Measurements from ENCODE around the gene NFKB2. TPM values are rescaled to one million over a fixed set of nuclear protein-coding genes. Genes with fewer than 3 reads are reported as not detected.

The NFKB2 gene
- total and polyA plus RNA-seq, 2 of the 8 experiments (the other 6 are each of a cell fraction or from before 2014, with no cell fraction given) = 20.4 to 31.4 TPM

DNA sequence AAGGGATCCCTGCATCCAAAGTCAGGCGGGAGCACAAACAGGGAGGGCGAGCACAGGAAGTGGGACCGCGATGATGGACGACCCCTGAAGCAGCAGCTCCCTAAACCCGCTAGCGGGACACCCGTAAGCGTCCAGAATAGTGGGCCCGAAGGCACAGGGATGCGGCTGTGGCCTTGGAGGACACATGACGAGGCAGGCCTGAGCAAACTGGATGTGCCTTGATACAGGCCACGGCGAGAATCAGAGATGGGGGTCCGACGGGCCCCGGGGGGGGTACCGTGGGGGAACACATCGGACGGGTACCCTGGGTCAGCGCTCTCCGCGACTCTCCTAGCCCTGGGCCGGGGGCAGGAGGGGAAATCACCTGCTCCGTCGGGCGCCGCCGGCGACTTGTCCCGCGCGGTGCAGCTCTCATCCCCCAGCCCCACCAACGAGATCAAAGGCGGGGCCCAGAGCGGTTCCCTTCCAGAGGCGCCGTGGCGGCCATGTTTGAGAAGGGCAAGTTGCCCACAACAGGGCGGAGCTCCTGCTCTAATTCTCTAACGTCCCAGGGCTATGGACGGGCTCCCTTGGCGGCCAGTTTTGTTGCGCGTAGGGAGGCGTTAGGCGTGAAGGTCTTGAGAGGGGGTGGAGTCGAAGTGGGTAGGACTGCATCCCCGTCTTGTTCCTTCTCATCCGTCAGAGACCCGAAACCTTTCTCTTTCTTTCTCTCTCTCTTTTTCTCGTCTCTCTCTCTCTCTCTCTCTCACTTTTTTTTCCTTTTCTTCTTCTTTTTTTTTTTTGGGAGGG is 36.9 kb downstream of the NFKB2 start, which contains the start of gene CUEDC2:
CUEDC2 (minus strand) TSS at position 413 of the 789 bp plus-strand sequence. CDS start 7,386 bp downstream, outside the sequence.
- H3K36me3 ChIP-seq (ENCODE audit: control insufficient read depth in 2 of 4, insufficient read depth in 4 of 4, low read length in 3 of 4) = no peaks in the 10 kb centered on the region; a peak in 1 of 8 replicates
- peak; percentile 90 to 100 for DNase-seq (ENCODE audit: low read depth in 1 of 2, low spot score in 2 of 2)
- peak within 1 kb of the TSS; percentile 13 for H3K4ac ChIP-seq (replicated peaks; ENCODE audit: insufficient read length, low read depth, low read length)
- H4K91ac ChIP-seq (replicated peaks; ENCODE audit: insufficient read length, low read length) = peak within 1 kb of the TSS; percentile 92
- WGBS, 2 experiments (ENCODE audit: extremely low coverage in 1 of 2, insufficient coverage in 1 of 2, insufficient read length in 1 of 2, insufficient replicate concordance in 2 of 2, low coverage in 1 of 2, low lambda C conversion rate in 2 of 2, missing lambda C conversion rate in 1 of 2) = 1% methylated on average over 51 of the region's 52 CpGs; no CpG with 5 or more reads in 1 of the 2 experiments
- peak within 1 kb of the TSS; percentile 23; the same call in 1 of the 2 replicates for H2BK15ac ChIP-seq (ENCODE audit: low read length)
- no peak within 1 kb of the TSS for H2BK120ac ChIP-seq (replicated peaks; ENCODE audit: low read depth, low read length)
- peak within 1 kb of the TSS; percentile 85 for H3K18ac ChIP-seq (ENCODE audit: extremely low read depth, low read length)
- no peaks in the 10 kb centered on the region for H4K20me1 ChIP-seq (replicated peaks in 1 of 2; ENCODE audit: control insufficient read depth in 1 of 2, insufficient read depth in 2 of 2, low read length in 2 of 2)
- CTCF ChIA-PET (ENCODE audit: partially characterized antibody) = interaction anchor here (0.6 to 7.5 kb wide), 16 partner anchors 8 to 238 kb away, joined by 3 to 40 read pairs (median 4); partner anchors contain the start of genes C10orf95 and FBXL15
- H3K4me2 ChIP-seq (ENCODE audit: insufficient read depth in 1 of 2, low read depth in 2 of 2, low read length in 2 of 2) = peak within 1 kb of the TSS; percentile 93 to 94
- no peak within 1 kb of the TSS for H3K14ac ChIP-seq (ENCODE audit: insufficient read length)
- no peaks in the 10 kb centered on the region; a peak in 1 of 4 replicates for H3K79me2 ChIP-seq (ENCODE audit: control insufficient read depth in 1 of 2, insufficient read depth in 2 of 2, low read length in 2 of 2)
- peak within 1 kb of the TSS in 3 of 4 experiments; percentile 61 to 82 (median 79); a peak in 6 of 7 replicates for H3K9ac ChIP-seq (replicated peaks in 1 of 4; ENCODE audit: extremely low read depth in 1 of 4, low read depth in 3 of 4, low read length in 3 of 4)
- H3K27me3 ChIP-seq (replicated peaks in 1 of 4; ENCODE audit: control insufficient read depth in 3 of 4, extremely low read depth in 1 of 4, insufficient read depth in 3 of 4, low read length in 3 of 4) = peaks cover 13 to 37% (median 34%) of the 10 kb centered on the region in 4 experiments
- no peak for FAIRE-seq
- no peaks in the 10 kb centered on the region for H3K9me3 ChIP-seq (ENCODE audit: insufficient read depth in 2 of 2, low read depth in 1 of 2, low read length in 1 of 2)
- peak within 1 kb of the TSS; percentile 72; the same call in 1 of the 2 replicates for H3K27ac ChIP-seq (ENCODE audit: low read depth, low read length)
- no peak within 1 kb of the TSS for H2BK20ac ChIP-seq (ENCODE audit: low read length)
- peak within 1 kb of the TSS; percentile 66; the same call in 1 of the 2 replicates for H2AK5ac ChIP-seq (ENCODE audit: low read depth, low read length)
- peak within 1 kb of the TSS; percentile 59 for H3K56ac ChIP-seq (replicated peaks; ENCODE audit: insufficient read length, low read depth, low read length)
- H4K5ac ChIP-seq (ENCODE audit: insufficient read length, low read depth, low read length) = peak within 1 kb of the TSS; percentile 49
- peak within 1 kb of the TSS; percentile 53 for H2BK5ac ChIP-seq (ENCODE audit: low read depth, low read length)
- peak within 1 kb of the TSS; percentile 66 to 92 (median 84) for H3K4me3 ChIP-seq (ENCODE audit: extremely low read depth in 1 of 4, insufficient read depth in 2 of 4, low read depth in 3 of 4, low read length in 4 of 4)
- H3K79me1 ChIP-seq (ENCODE audit: low read depth, low read length) = no peaks in the 10 kb centered on the region
- peak within 1 kb of the TSS; percentile 78 for H2AFZ ChIP-seq (ENCODE audit: low read length)
- peaks cover 0 to 18% (median 13%) of the 10 kb centered on the region in 4 experiments; a peak in 6 of 7 replicates for H3K4me1 ChIP-seq (replicated peaks in 1 of 4; ENCODE audit: control insufficient read depth in 3 of 4, insufficient read depth in 4 of 4, low read length in 3 of 4)
- H2BK12ac ChIP-seq (ENCODE audit: low read depth, low read length) = peak within 1 kb of the TSS; percentile 35; the same call in 1 of the 2 replicates
- POLR2A ChIA-PET (ENCODE audit: partially characterized antibody) = interaction anchor here (0.9 to 9.0 kb wide), 16 partner anchors 8 to 311 kb away, joined by 3 to 75 read pairs (median 4); partner anchors contain the start of genes ACTR1A, C10orf95, FBXL15 and NFKB2
- H3K23ac ChIP-seq (ENCODE audit: insufficient read length) = no peak within 1 kb of the TSS
- H4K8ac ChIP-seq (ENCODE audit: extremely low read depth, insufficient read depth, low read length) = peak within 1 kb of the TSS; percentile 87
- H3K23me2 ChIP-seq (ENCODE audit: low read depth, low read length) = peaks cover 9% of the 10 kb centered on the region
- TF ChIP-seq SRF (IDR thresholded peaks at IDR 0.05; ENCODE audit: low read depth, low read length) (0 out of 2 replicates have a peak, but pooled peaks have one; percentile 21), ASH2L (IDR thresholded peaks at IDR 0.05; ENCODE audit: low read length) (peak; percentile 48), EGR1 (IDR thresholded peaks at IDR 0.05; ENCODE audit: borderline replicate concordance, low read depth, low read length) (peak; percentile 53; the same call in 1 of the 2 replicates), SP2 (IDR thresholded peaks at IDR 0.05; ENCODE audit: low read length) (peak; percentile 69; the same call in 1 of the 2 replicates), SIX5 (IDR thresholded peaks at IDR 0.05; ENCODE audit: low read depth, low read length) (peak; percentile 60), POLR2AphosphoS5 (IDR thresholded peaks at IDR 0.05; ENCODE audit: low read depth, low read length) (peak; percentile 85), SAP30 (IDR thresholded peaks at IDR 0.05; ENCODE audit: insufficient read depth, insufficient replicate concordance, low read length) (no peak), RXRA (IDR thresholded peaks at IDR 0.05; ENCODE audit: insufficient read depth, low read depth, low read length) (no peak), TBP (IDR thresholded peaks at IDR 0.05; ENCODE audit: low read depth, low read length) (peak; percentile 85), NANOG (IDR thresholded peaks at IDR 0.05; ENCODE audit: insufficient read depth, low read depth, low read length, poor library complexity, severe bottlenecking) (no peak)
